ENCODE results near the gene FES. TPM values are rescaled to one million over a fixed set of nuclear protein-coding genes. Genes with fewer than 3 reads are reported as not detected.

Gene FES
- total RNA-seq, 4 donors from 2014 or later: 7.0 to 18.3 (median 14.0) TPM

DNA sequence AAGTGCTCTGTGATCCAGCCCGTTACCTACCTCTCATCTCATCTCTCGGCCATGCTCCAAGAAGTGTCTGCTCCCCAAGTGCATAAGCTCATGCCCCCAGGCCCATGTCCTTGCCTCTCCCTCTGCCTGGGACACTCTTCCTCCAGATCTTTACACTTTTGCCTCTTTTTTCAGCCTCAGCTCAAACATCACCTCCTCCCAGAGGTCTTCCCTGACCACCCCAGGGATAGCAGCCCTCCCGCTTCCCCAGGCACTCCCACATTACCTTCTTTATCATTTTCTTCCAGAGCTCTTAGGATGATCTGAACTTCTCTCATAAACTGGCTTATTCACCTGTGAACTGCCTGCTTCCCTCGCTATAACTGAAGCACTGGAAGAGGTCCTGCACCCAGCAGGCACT lies 18.6 kb upstream of the FES start:
- 92 to 100% methylated on average over 4 of the region's 4 CpGs for WGBS, 2 donors (ENCODE audit: low coverage in 1 of 2)
- Histone ChIP-seq H3K9me3 (no peaks in the 10 kb centered on the region), H3K4me3 (no peak overlapping the region), H3K27me3 (no peaks in the 10 kb centered on the region), H3K36me3 (no peaks in the 10 kb centered on the region), H3K4me1 (peaks cover 9 to 34% (median 23%) of the 10 kb centered on the region in 4 donors), H3K27ac (no peak overlapping the region)
- in situ Hi-C loops (cut with MboI; ENCODE audit: low pct_ligation_motif_present in 1 of 4, low pct_unique_long_range_greater_than_20kb in 1 of 4, low sequenced_read_pairs in 3 of 4) (no loop called here), intact Hi-C loops (cut with DNase I; ENCODE audit: low total_unique reads) (no loop called here)
- TF ChIP-seq, protein P1, sequence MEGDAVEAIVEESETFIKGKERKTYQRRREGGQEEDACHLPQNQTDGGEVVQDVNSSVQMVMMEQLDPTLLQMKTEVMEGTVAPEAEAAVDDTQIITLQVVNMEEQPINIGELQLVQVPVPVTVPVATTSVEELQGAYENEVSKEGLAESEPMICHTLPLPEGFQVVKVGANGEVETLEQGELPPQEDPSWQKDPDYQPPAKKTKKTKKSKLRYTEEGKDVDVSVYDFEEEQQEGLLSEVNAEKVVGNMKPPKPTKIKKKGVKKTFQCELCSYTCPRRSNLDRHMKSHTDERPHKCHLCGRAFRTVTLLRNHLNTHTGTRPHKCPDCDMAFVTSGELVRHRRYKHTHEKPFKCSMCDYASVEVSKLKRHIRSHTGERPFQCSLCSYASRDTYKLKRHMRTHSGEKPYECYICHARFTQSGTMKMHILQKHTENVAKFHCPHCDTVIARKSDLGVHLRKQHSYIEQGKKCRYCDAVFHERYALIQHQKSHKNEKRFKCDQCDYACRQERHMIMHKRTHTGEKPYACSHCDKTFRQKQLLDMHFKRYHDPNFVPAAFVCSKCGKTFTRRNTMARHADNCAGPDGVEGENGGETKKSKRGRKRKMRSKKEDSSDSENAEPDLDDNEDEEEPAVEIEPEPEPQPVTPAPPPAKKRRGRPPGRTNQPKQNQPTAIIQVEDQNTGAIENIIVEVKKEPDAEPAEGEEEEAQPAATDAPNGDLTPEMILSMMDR (IDR thresholded peaks at IDR 0.05): no peak
- TF ChIP-seq POLR2AphosphoS5 (IDR thresholded peaks at IDR 0.05) (no peak), EP300 (IDR thresholded peaks at IDR 0.05; ENCODE audit: low read depth) (no peak), POLR2A (IDR thresholded peaks at IDR 0.05) (no peak)
- no peak for DNase-seq

DNA sequence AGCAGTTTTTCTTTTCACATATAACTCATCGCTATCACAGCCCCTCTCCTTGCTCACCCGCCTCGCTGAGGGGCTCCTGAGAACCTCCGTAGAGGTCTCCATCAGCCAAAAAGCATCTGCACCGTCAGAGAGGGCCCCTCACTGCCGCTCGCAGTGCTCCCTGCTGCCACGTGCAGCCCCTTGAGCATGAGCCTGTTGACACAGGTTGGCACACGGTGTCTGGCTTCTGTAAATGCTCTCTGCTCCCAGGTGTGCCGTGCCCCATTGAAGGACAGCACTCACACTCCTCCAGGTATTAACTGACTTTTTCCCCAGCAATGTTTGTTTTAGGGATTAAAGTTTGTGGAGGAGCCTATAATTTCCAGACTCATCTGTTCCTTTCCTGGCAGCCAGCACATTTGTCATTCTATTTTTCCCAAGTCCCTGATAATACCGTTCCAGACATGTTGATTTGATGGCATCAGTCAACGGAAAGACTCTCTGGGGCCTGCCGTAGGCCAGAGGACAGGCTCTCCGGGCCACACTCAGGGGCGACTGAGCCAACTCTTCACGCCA lies 18.1 kb upstream of the FES start:
- peaks cover 10 to 36% (median 25%) of the 10 kb centered on the region in 4 donors for H3K4me1 ChIP-seq
- DNase-seq: no peak
- intact Hi-C loops (cut with DNase I; ENCODE audit: low total_unique reads): no loop called here
- H3K27ac ChIP-seq: no peak overlapping the region
- 61 to 67% methylated on average over 14 to 16 of the region's 16 CpGs for WGBS, 2 donors (ENCODE audit: low coverage in 1 of 2)
- H3K4me3 ChIP-seq: no peak overlapping the region
- H3K36me3 ChIP-seq: no peaks in the 10 kb centered on the region
- TF ChIP-seq EP300 (IDR thresholded peaks at IDR 0.05; ENCODE audit: low read depth) (no peak), POLR2A (IDR thresholded peaks at IDR 0.05) (no peak), POLR2AphosphoS5 (IDR thresholded peaks at IDR 0.05) (no peak)
- TF ChIP-seq, protein P1 (IDR thresholded peaks at IDR 0.05): no peak
- no peaks in the 10 kb centered on the region for H3K9me3 ChIP-seq
- in situ Hi-C loops (cut with MboI; ENCODE audit: low pct_ligation_motif_present in 1 of 4, low pct_unique_long_range_greater_than_20kb in 1 of 4, low sequenced_read_pairs in 3 of 4): no loop called here
- H3K27me3 ChIP-seq: no peaks in the 10 kb centered on the region

DNA sequence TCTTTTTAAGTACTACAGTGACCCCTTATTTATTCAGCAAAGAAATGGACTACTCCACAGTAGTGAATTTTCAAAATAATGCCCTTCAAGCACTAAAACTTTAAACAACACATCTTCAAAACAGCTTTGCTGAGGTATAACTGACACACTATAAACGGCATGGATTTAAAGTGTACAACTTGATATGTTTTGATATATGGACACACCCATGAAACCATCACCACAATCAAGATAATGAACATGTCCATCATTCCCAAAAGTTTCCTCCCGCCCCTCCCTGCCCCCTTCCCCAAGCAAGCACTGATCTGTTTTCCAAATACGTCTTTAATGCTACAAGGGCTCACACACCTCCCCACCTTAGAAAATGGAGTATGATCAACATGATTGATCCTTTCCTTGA lies 17.5 kb upstream of the FES start:
- Histone ChIP-seq H3K4me3 (no peak overlapping the region), H3K9me3 (no peaks in the 10 kb centered on the region), H3K36me3 (no peaks in the 10 kb centered on the region), H3K4me1 (peaks cover 10 to 31% (median 25%) of the 10 kb centered on the region in 4 donors), H3K27ac (no peak overlapping the region), H3K27me3 (no peaks in the 10 kb centered on the region)
- WGBS, 2 donors (ENCODE audit: low coverage in 1 of 2): 72 to 73% methylated on average over 3 of the region's 3 CpGs
- TF ChIP-seq POLR2A (IDR thresholded peaks at IDR 0.05) (no peak), POLR2AphosphoS5 (IDR thresholded peaks at IDR 0.05) (no peak), EP300 (IDR thresholded peaks at IDR 0.05; ENCODE audit: low read depth) (no peak)
- TF ChIP-seq, protein P1 (IDR thresholded peaks at IDR 0.05): no peak
- intact Hi-C loops (cut with DNase I; ENCODE audit: low total_unique reads) (no loop called here), in situ Hi-C loops (cut with MboI; ENCODE audit: low pct_ligation_motif_present in 1 of 4, low pct_unique_long_range_greater_than_20kb in 1 of 4, low sequenced_read_pairs in 3 of 4) (no loop called here)
- DNase-seq: no peak

DNA sequence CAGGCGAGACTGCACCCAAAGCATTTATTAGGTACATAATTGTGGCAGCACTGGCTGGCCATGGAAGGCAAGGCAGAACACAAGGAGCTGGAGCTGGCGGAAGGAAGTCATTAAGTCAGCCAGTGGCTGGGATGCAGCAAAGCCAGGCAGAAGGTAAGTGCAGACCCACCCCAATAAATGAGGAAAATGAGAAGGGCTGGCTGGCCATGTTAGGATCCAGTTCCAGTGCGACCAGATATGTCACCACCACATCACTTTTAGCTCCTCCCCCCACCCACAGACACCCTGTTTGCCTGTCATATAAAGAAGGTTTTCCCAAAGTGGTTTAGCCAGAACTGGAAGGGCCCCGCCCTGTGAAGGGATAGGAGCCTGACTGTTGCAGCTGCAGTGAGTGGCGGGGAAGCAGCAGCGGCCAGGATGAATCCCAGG lies 16.0 kb upstream of the FES start, which contains the start of gene FURIN:
FURIN (plus strand) TSS at position 328 of the 429 bp plus-strand sequence. CDS start 7,153 bp downstream, outside the sequence.
- Histone ChIP-seq H3K4me1 (peaks cover 19 to 41% (median 36%) of the 10 kb centered on the region in 4 donors), H3K27ac (peak within 1 kb of the TSS; percentile 96 to 97 (median 96)), H3K9me3 (no peaks in the 10 kb centered on the region), H3K36me3 (no peaks in the 10 kb centered on the region), H3K4me3 (no peak within 1 kb of the TSS), H3K27me3 (no peaks in the 10 kb centered on the region)
- DNase-seq: peak; percentile 70
- intact Hi-C loops (cut with DNase I; ENCODE audit: low total_unique reads) (no loop called here), in situ Hi-C loops (cut with MboI; ENCODE audit: low pct_ligation_motif_present in 1 of 4, low pct_unique_long_range_greater_than_20kb in 1 of 4, low sequenced_read_pairs in 3 of 4) (no loop called here)
- WGBS, 2 donors (ENCODE audit: low coverage in 1 of 2): 54 to 56% methylated on average over 2 to 6 of the region's 6 CpGs
- TF ChIP-seq, protein P1 (IDR thresholded peaks at IDR 0.05): no peak
- TF ChIP-seq POLR2A (IDR thresholded peaks at IDR 0.05) (peak; percentile 12), EP300 (IDR thresholded peaks at IDR 0.05; ENCODE audit: low read depth) (no peak), POLR2AphosphoS5 (IDR thresholded peaks at IDR 0.05) (peak in 2 of 3 donors; percentile 12 to 59)

All from transverse colon (tissue), 4 donors.